ENCODE results near the gene TLCD4.

TLCD4 gene

DNA sequence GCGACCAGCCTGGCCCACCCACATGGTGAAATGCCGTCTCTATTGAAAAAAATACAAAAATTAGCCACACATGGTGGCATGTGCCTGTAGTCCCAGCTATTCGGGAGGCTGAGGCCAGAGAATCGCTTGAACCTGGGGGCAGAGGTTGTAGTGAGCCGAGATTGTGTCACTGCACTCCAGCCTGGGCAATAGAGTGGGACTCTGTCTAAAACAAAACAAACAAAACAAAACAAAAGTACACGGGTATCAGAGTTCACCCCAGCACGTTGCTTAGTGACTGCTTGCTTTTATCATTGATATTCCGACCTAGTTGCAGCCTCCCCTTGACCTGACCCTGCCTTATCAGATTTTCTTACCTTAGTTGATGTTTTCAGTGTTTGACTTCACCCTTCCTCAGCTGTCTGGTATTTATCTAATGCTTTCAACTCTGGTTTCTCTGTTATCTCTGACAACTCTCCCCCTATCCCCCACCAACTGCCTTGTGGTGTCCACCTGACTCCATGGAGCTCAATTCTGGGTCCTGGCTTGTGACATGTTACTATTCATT, 5.1 kb downstream of the TLCD4 start:
- no peak overlapping the region for H3K27ac ChIP-seq (ENCODE audit: low read depth, low read length)
- H3K27me3 ChIP-seq (ENCODE audit: control insufficient read depth, low read length) = peaks cover 31% of the 10 kb centered on the region
- H3K9me3 ChIP-seq (ENCODE audit: control insufficient read depth, insufficient read depth, low read length) = no peaks in the 10 kb centered on the region
- no peaks in the 10 kb centered on the region for H3K9me2 ChIP-seq (replicated peaks; ENCODE audit: control insufficient read depth, low read length)
- no peaks in the 10 kb centered on the region for H3K36me3 ChIP-seq (ENCODE audit: control insufficient read depth, low read length)
- H3F3A ChIP-seq (ENCODE audit: control insufficient read depth, insufficient read depth) = no peaks in the 10 kb centered on the region
- TF ChIP-seq EZH2phosphoT487 (IDR thresholded peaks at IDR 0.05; ENCODE audit: borderline replicate concordance, low read length) = no peak
- TF ChIP-seq, protein P1, sequence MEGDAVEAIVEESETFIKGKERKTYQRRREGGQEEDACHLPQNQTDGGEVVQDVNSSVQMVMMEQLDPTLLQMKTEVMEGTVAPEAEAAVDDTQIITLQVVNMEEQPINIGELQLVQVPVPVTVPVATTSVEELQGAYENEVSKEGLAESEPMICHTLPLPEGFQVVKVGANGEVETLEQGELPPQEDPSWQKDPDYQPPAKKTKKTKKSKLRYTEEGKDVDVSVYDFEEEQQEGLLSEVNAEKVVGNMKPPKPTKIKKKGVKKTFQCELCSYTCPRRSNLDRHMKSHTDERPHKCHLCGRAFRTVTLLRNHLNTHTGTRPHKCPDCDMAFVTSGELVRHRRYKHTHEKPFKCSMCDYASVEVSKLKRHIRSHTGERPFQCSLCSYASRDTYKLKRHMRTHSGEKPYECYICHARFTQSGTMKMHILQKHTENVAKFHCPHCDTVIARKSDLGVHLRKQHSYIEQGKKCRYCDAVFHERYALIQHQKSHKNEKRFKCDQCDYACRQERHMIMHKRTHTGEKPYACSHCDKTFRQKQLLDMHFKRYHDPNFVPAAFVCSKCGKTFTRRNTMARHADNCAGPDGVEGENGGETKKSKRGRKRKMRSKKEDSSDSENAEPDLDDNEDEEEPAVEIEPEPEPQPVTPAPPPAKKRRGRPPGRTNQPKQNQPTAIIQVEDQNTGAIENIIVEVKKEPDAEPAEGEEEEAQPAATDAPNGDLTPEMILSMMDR (IDR thresholded peaks at IDR 0.05; ENCODE audit: low read depth, low read length, poor library complexity, severe bottlenecking) = no peak
- H4K20me1 ChIP-seq (ENCODE audit: control insufficient read depth, insufficient read depth, low read depth, low read length) = no peaks in the 10 kb centered on the region
- no peaks in the 10 kb centered on the region for H3K79me2 ChIP-seq (ENCODE audit: control insufficient read depth, low read length)
- H3K4me2 ChIP-seq (ENCODE audit: low read length) = no peak overlapping the region
- H3K4me3 ChIP-seq (ENCODE audit: low read length) = no peak overlapping the region
- peaks cover 4% of the 10 kb centered on the region; the same call in 1 of the 2 replicates for H3K4me1 ChIP-seq (ENCODE audit: control insufficient read depth, low read length)

- H3K9me3 ChIP-seq (ENCODE audit: control insufficient read depth, insufficient read depth, low read length) = no peaks in the 10 kb centered on the region
- TF ChIP-seq EZH2phosphoT487 (IDR thresholded peaks at IDR 0.05; ENCODE audit: borderline replicate concordance, low read length) = no peak
- TF ChIP-seq, protein P1 (IDR thresholded peaks at IDR 0.05; ENCODE audit: low read depth, low read length, poor library complexity, severe bottlenecking) = no peak
- H3K9me2 ChIP-seq (replicated peaks; ENCODE audit: control insufficient read depth, low read length) = no peaks in the 10 kb centered on the region
- H3K4me3 ChIP-seq (ENCODE audit: low read length) = no peak overlapping the region
- H3K36me3 ChIP-seq (ENCODE audit: control insufficient read depth, low read length) = no peaks in the 10 kb centered on the region
- H3F3A ChIP-seq (ENCODE audit: control insufficient read depth, insufficient read depth) = no peaks in the 10 kb centered on the region
- no peaks in the 10 kb centered on the region for H4K20me1 ChIP-seq (ENCODE audit: control insufficient read depth, insufficient read depth, low read depth, low read length)
- H3K27ac ChIP-seq (ENCODE audit: low read depth, low read length) = no peak overlapping the region
- H3K27me3 ChIP-seq (ENCODE audit: control insufficient read depth, low read length) = peaks cover 12% of the 10 kb centered on the region
- no peaks in the 10 kb centered on the region for H3K79me2 ChIP-seq (ENCODE audit: control insufficient read depth, low read length)
- H3K4me2 ChIP-seq (ENCODE audit: low read length) = no peak overlapping the region
- no peaks in the 10 kb centered on the region for H3K4me1 ChIP-seq (ENCODE audit: control insufficient read depth, low read length)
Observed at GRCh38 chr1:95124342-95124741, 7.2 kb downstream of the TLCD4 start.

DNA sequence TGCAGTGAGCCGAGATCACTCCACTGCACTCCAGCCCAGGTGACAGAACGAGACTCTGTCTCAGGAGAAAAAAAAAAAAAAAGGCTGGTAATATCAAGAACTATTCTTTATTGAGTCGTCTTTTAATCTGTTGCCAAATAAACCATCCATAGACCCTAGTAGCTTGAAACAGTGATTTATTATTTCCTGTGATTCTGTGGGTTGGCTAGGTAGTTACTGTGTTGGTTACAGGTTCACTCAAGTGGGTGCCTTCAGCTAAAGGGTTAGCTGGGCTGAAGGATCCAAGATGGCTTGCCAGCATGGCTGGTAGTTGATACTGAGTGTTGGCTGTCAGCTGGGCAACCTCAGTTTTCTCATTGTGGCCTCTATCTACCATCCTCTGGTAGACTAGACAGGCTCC, 9.2 kb downstream of the TLCD4 start:
- Histone ChIP-seq H3K4me2 (ENCODE audit: low read length) (no peak overlapping the region), H3K27ac (ENCODE audit: low read depth, low read length) (no peak overlapping the region), H3K4me1 (ENCODE audit: control insufficient read depth, low read length) (no peaks in the 10 kb centered on the region), H3F3A (ENCODE audit: control insufficient read depth, insufficient read depth) (no peaks in the 10 kb centered on the region), H3K4me3 (ENCODE audit: low read length) (no peak overlapping the region), H3K79me2 (ENCODE audit: control insufficient read depth, low read length) (no peaks in the 10 kb centered on the region), H4K20me1 (ENCODE audit: control insufficient read depth, insufficient read depth, low read depth, low read length) (no peaks in the 10 kb centered on the region), H3K9me3 (ENCODE audit: control insufficient read depth, insufficient read depth, low read length) (no peaks in the 10 kb centered on the region), H3K36me3 (ENCODE audit: control insufficient read depth, low read length) (no peaks in the 10 kb centered on the region), H3K9me2 (replicated peaks; ENCODE audit: control insufficient read depth, low read length) (no peaks in the 10 kb centered on the region), H3K27me3 (ENCODE audit: control insufficient read depth, low read length) (0 out of 2 replicates have a peak, but pooled peaks cover 3% of the 10 kb centered on the region)
- no peak for TF ChIP-seq EZH2phosphoT487 (IDR thresholded peaks at IDR 0.05; ENCODE audit: borderline replicate concordance, low read length)
- TF ChIP-seq, protein P1 (IDR thresholded peaks at IDR 0.05; ENCODE audit: low read depth, low read length, poor library complexity, severe bottlenecking) = no peak
